H1 (cell line): ENCODE data around the gene OGFOD3. TPM values are rescaled to one million over a fixed set of nuclear protein-coding genes. Genes with fewer than 3 reads are reported as not detected.

Experiments
- CTCF ChIA-PET: fragments of 300-600 bp; sonication (Branson Sonifier 250); formaldehyde crosslinking; loops from one replicate; lab custom pipeline; 2021; ENCODE audit not compliant: partially characterized antibody; lab: Charles Lee
- POLR2A ChIA-PET: fragments of 300-600 bp; sonication (Branson Sonifier 250); formaldehyde crosslinking; loops from one replicate; lab custom pipeline; 2021; ENCODE audit warnings: inconsistent platforms; ENCODE audit not compliant: partially characterized antibody; lab: Charles Lee
- DNase-seq, 2 experiments: peaks; one replicate each; pipeline versions ENCODE4 v3.0.0 to v3.0.0-alpha.2; 2010 to 2022; ENCODE audit warnings: low spot score in 2 of 2, low read depth in 1 of 2, mixed read lengths in 1 of 2
- FAIRE-seq: peaks from 2 replicates; lab custom pipeline; 2011; peaks lifted over from hg19 to GRCh38; lab: Jason Lieb, UNC
- H2AFZ ChIP-seq: 2 replicates; pipeline ENCODE4 v1.8.1; 2012; ENCODE audit warnings: low read length, inconsistent platforms
- H2AK5ac ChIP-seq: 2 replicates; pipeline ENCODE4 v1.6.1; 2013; ENCODE audit warnings: low read depth, low read length
- H2BK120ac ChIP-seq: replicated peaks from 2 replicates; pipeline ENCODE3; 2013; ENCODE audit warnings: low read depth, low read length, inconsistent platforms
- H2BK12ac ChIP-seq: 2 replicates; pipeline ENCODE4 v1.6.1; 2013; ENCODE audit warnings: low read depth, low read length
- H2BK15ac ChIP-seq: 2 replicates; pipeline ENCODE4 v1.6.1; 2013; ENCODE audit warnings: low read length
- H2BK20ac ChIP-seq: 2 replicates; pipeline ENCODE4 v1.6.1; 2013; ENCODE audit warnings: low read length
- H2BK5ac ChIP-seq: 2 replicates; pipeline ENCODE4 v1.6.1; 2013; ENCODE audit warnings: low read depth, low read length
- H3K14ac ChIP-seq: 2 replicates; pipeline ENCODE4 v1.6.1; 2013; ENCODE audit warnings: inconsistent platforms; ENCODE audit not compliant: insufficient read length
- H3K18ac ChIP-seq: 2 replicates; pipeline ENCODE4 v1.6.1; 2013; ENCODE audit warnings: low read length; ENCODE audit errors: extremely low read depth
- H3K23ac ChIP-seq: 2 replicates; pipeline ENCODE4 v1.6.1; 2013; ENCODE audit warnings: inconsistent platforms; ENCODE audit not compliant: insufficient read length
- H3K23me2 ChIP-seq: 2 replicates; pipeline ENCODE4 v1.6.1; 2013; ENCODE audit warnings: low read depth, low read length
- H3K27ac ChIP-seq: 2 replicates; pipeline ENCODE4 v1.6.1; 2011; ENCODE audit warnings: low read depth, low read length, inconsistent platforms
- H3K27me3 ChIP-seq, 4 experiments: replicated peaks in 1 of 4; 1 replicate in 1 of 4; 2 replicates in 3 of 4; pipeline versions ENCODE4 v1.6.1 to v1.8.1; 2011 to 2013; ENCODE audit warnings: low read length in 3 of 4, mild to moderate bottlenecking in 3 of 4, inconsistent platforms in 2 of 4, mixed read lengths in 2 of 4, moderate library complexity in 1 of 4; ENCODE audit not compliant: control insufficient read depth in 3 of 4, insufficient read depth in 3 of 4; ENCODE audit errors: extremely low read depth in 1 of 4
- H3K36me3 ChIP-seq, 4 experiments: 2 replicates each; pipeline versions ENCODE4 v1.6.1 to v1.8.1; 2011 to 2013; ENCODE audit warnings: mild to moderate bottlenecking in 4 of 4, low read length in 3 of 4, moderate library complexity in 2 of 4, control low read depth in 1 of 4, inconsistent platforms in 1 of 4; ENCODE audit not compliant: insufficient read depth in 4 of 4, control insufficient read depth in 2 of 4
- H3K4ac ChIP-seq: replicated peaks from 2 replicates; pipeline ENCODE3; 2013; ENCODE audit warnings: low read length, low read depth, mixed read lengths, inconsistent platforms; ENCODE audit not compliant: insufficient read length
- H3K4me1 ChIP-seq, 4 experiments: replicated peaks in 1 of 4; 1 replicate in 1 of 4; 2 replicates in 3 of 4; pipeline versions ENCODE4 v1.6.1 to v1.8.1; 2011 to 2013; ENCODE audit warnings: low read length in 3 of 4, inconsistent platforms in 2 of 4, mixed read lengths in 1 of 4; ENCODE audit not compliant: insufficient read depth in 4 of 4, control insufficient read depth in 3 of 4
- H3K4me2 ChIP-seq, 2 experiments: 2 replicates each; pipeline versions ENCODE4 v1.6.1 to v1.8.1; 2011 to 2013; ENCODE audit warnings: low read depth in 2 of 2, low read length in 2 of 2, control low read depth in 1 of 2, inconsistent platforms in 1 of 2, mild to moderate bottlenecking in 1 of 2; ENCODE audit not compliant: insufficient read depth in 1 of 2
- H3K4me3 ChIP-seq, 4 experiments: fragments of 200-600, 300-600 bp in 1 of 4; sonication (generic), shearing (Covaris generic), sonication (Bioruptor Twin) in 1 of 4; 2 replicates each; pipeline versions ENCODE4 v1.5.1 to v1.8.1; 2011 to 2016; ENCODE audit warnings: low read length in 4 of 4, low read depth in 3 of 4, control low read depth in 2 of 4, inconsistent platforms in 2 of 4, mild to moderate bottlenecking in 2 of 4, mixed read lengths in 1 of 4, moderate library complexity in 1 of 4; ENCODE audit not compliant: insufficient read depth in 2 of 4; ENCODE audit errors: extremely low read depth in 1 of 4
- H3K56ac ChIP-seq: replicated peaks from 2 replicates; pipeline ENCODE3; 2013; ENCODE audit warnings: low read depth, mild to moderate bottlenecking, mixed read lengths, low read length, inconsistent platforms; ENCODE audit not compliant: insufficient read length
- H3K79me1 ChIP-seq: 2 replicates; pipeline ENCODE4 v1.6.1; 2013; ENCODE audit warnings: low read depth, low read length, control low read depth
- H3K79me2 ChIP-seq, 2 experiments: 2 replicates each; pipeline versions ENCODE4 v1.6.1 to v1.8.1; 2012 to 2013; ENCODE audit warnings: low read length in 2 of 2, mild to moderate bottlenecking in 2 of 2, inconsistent platforms in 1 of 2; ENCODE audit not compliant: insufficient read depth in 2 of 2, control insufficient read depth in 1 of 2
- H3K9ac ChIP-seq, 4 experiments: replicated peaks in 1 of 4; 1 replicate in 1 of 4; 2 replicates in 3 of 4; pipeline versions ENCODE4 v1.6.1 to v1.8.1; 2011 to 2013; ENCODE audit warnings: low read depth in 3 of 4, low read length in 3 of 4, control low read depth in 2 of 4, mild to moderate bottlenecking in 2 of 4, moderate library complexity in 2 of 4, inconsistent platforms in 1 of 4; ENCODE audit errors: extremely low read depth in 1 of 4
- H3K9me3 ChIP-seq, 2 experiments: 2 replicates each; pipeline versions ENCODE4 v1.6.1 to v1.8.1; 2012 to 2013; ENCODE audit warnings: mild to moderate bottlenecking in 2 of 2, moderate library complexity in 2 of 2, control low read depth in 1 of 2, inconsistent platforms in 1 of 2, low read depth in 1 of 2, low read length in 1 of 2, mixed read lengths in 1 of 2; ENCODE audit not compliant: insufficient read depth in 2 of 2
- H4K20me1 ChIP-seq, 2 experiments: replicated peaks in 1 of 2; 2 replicates each; pipeline versions ENCODE3 to v1.8.1; 2011 to 2013; ENCODE audit warnings: inconsistent platforms in 2 of 2, low read length in 2 of 2, mild to moderate bottlenecking in 1 of 2; ENCODE audit not compliant: insufficient read depth in 2 of 2, control insufficient read depth in 1 of 2
- H4K5ac ChIP-seq: 2 replicates; pipeline ENCODE4 v1.6.1; 2013; ENCODE audit warnings: low read length, low read depth, mixed read lengths, inconsistent platforms; ENCODE audit not compliant: insufficient read length
- H4K8ac ChIP-seq: 2 replicates; pipeline ENCODE4 v1.8.0; 2013; ENCODE audit warnings: mild to moderate bottlenecking, moderate library complexity, low read length, inconsistent platforms; ENCODE audit not compliant: insufficient read depth; ENCODE audit errors: extremely low read depth
- H4K91ac ChIP-seq: replicated peaks from 2 replicates; pipeline ENCODE3; 2013; ENCODE audit warnings: low read length, mixed read lengths, inconsistent platforms; ENCODE audit not compliant: insufficient read length
- ASH2L ChIP-seq: fragments of 200-600, 300-600 bp; sonication (generic); IDR thresholded peaks from one replicate; pipeline ENCODE4 v1.7.1; 2017; ENCODE audit warnings: low read length
- BCL11A ChIP-seq, 2 experiments: IDR thresholded peaks; one replicate each; pipeline ENCODE4 v1.6.1; 2011; ENCODE audit warnings: low read depth in 2 of 2, low read length in 2 of 2, mild to moderate bottlenecking in 2 of 2
- CBX5 ChIP-seq: fragments of 300-800, 300-1000 bp; sonication (generic); IDR thresholded peaks from 2 replicates; pipeline ENCODE4 v1.7.1; 2016; ENCODE audit warnings: antibody characterized with exemption, low read length, low read depth
- CHD1 ChIP-seq: IDR thresholded peaks from 2 replicates; pipeline ENCODE4 v1.6.1; 2012; ENCODE audit warnings: low read depth, low read length, improper control_type of control experiment
- CREB1 ChIP-seq: IDR thresholded peaks from 2 replicates; pipeline ENCODE4 v1.6.1; 2012; ENCODE audit warnings: inconsistent platforms
- HDAC6 ChIP-seq: IDR thresholded peaks from one replicate; pipeline ENCODE4 v1.7.1; 2012; ENCODE audit warnings: low read depth, mild to moderate bottlenecking, inconsistent platforms, low read length, moderate library complexity
- POLR2A ChIP-seq, 2 experiments: IDR thresholded peaks; 1 replicate in 1 of 2; 2 replicates in 1 of 2; pipeline ENCODE4 v1.6.1; 2011; ENCODE audit warnings: low read depth in 2 of 2, low read length in 2 of 2, mild to moderate bottlenecking in 2 of 2; ENCODE audit errors: control extremely low read depth in 1 of 2
- RAD21 ChIP-seq, 2 experiments: IDR thresholded peaks in 1 of 2; conservative IDR thresholded peaks in 1 of 2; 2 replicates each; pipeline ENCODE4 v1.6.1; 2011; ENCODE audit warnings: low read depth in 2 of 2, low read length in 2 of 2, improper control_type of control experiment in 1 of 2, inconsistent platforms in 1 of 2, mild to moderate bottlenecking in 1 of 2, moderate library complexity in 1 of 2
- SRF ChIP-seq: IDR thresholded peaks from 2 replicates; pipeline ENCODE4 v1.6.1; 2011; ENCODE audit warnings: mild to moderate bottlenecking, low read depth, low read length, moderate library complexity
- ZNF274 ChIP-seq: IDR thresholded peaks from 2 replicates; pipeline ENCODE4 v1.7.0; 2012; ENCODE audit warnings: low read length, borderline replicate concordance; ENCODE audit errors: extremely low read depth
- WGBS, 2 experiments: shearing (Covaris generic) in 1 of 2; methylation state at CpG; one replicate each; pipeline versions ENCODE4 v1.1.6 to v1.1.7; 2013 to 2015; ENCODE audit warnings: low lambda C conversion rate in 2 of 2, mixed read lengths in 2 of 2, inconsistent platforms in 1 of 2, low coverage in 1 of 2, missing lambda C conversion rate in 1 of 2; ENCODE audit not compliant: insufficient replicate concordance in 2 of 2, insufficient coverage in 1 of 2, insufficient read length in 1 of 2; ENCODE audit errors: extremely low coverage in 1 of 2, missing lambda C conversion rate in 1 of 2; 5-methylcytosine and 5-hydroxymethylcytosine counted together
- polyA plus RNA-seq, 7 experiments: library from polyadenylated mRNA; depleted of rRNA in 3 of 7; stranded (reverse) in 5 of 7; unstranded in 2 of 7; fragments of >200 nt in 5 of 7; fragments of 200-250 nt in 2 of 7; gene quantifications; 1 replicate in 5 of 7; 2 replicates in 1 of 7; 4 replicates in 1 of 7; pipeline versions ENCODE4 v1.2.1 to v1.2.3, GENCODE V29; 2011 to 2013; ENCODE audit warnings: missing spikeins in 2 of 7, mixed read lengths in 2 of 7
- total RNA-seq: library from RNA; stranded (reverse); fragmentation: NEBNext Ultra II Directional; extraction: Animal tissue kit (Norgen Biotek cat#: 25700); gene quantifications from 2 replicates; pipeline ENCODE4 v1.2.1, GENCODE V29; 2021

Gene OGFOD3
- total and polyA plus RNA-seq, 2 of the 8 experiments (the other 6 are each of a cell fraction or from before 2014, with no cell fraction given): 21.1 to 21.8 TPM

DNA sequence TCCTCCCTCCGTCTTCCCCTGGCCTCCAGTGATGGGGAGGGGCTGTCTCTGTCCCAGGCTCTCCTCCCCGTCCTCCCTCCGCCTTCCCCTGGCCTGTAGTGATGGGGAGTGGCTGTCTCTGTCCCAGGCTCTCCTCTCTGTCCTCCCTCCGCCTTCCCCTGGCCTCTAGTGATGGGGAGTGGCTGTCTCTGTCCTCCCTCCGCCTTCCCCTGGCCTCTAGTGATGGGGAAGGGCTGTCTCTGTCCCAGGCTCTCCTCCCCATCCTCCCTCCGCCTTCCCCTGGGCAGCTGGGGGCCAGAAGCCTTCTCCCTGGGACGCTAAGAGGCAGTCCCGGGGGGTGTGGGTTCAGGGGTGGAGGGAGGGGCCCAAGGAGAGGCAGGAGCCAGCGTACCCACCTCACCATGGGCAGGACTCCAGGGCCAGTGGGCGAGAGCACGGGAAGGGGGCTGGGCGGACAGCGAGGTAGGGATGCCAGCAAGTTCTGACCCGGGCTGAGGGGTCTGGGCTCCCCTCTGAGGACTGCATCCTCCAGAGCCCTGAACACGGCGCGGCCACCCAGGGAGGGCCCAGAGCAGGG, 32.0 kb downstream of the OGFOD3 start:
- no peak overlapping the region for H2AK5ac ChIP-seq
- H3K9ac ChIP-seq: no peak overlapping the region
- POLR2A ChIA-PET: interaction anchor here (1.0 kb wide), 1 partner anchor 17 kb away, joined by 3 read pairs; no protein-coding TSS in a partner anchor
- H2BK5ac ChIP-seq: no peak overlapping the region
- TF ChIP-seq CHD1 (no peak), CREB1 (no peak), POLR2A (IDR thresholded peaks at IDR 0.05; ENCODE audit: control extremely low read depth in 1 of 2, low read depth in 2 of 2, low read length in 2 of 2) (no peak), SRF (no peak), HDAC6 (no peak), CBX5 (no peak), ZNF274 (no peak), RAD21 (IDR thresholded peaks at IDR 0.05 in 1 of 2, conservative IDR thresholded peaks at IDR 0.05 in 1 of 2; ENCODE audit: low read depth in 2 of 2, low read length in 2 of 2) (no peak), BCL11A (IDR thresholded peaks at IDR 0.05; ENCODE audit: low read depth in 2 of 2, low read length in 2 of 2) (no peak), ASH2L (no peak)
- H2BK12ac ChIP-seq: no peak overlapping the region
- CTCF ChIA-PET: no interaction called here
- H3K36me3 ChIP-seq: no peaks in the 10 kb centered on the region
- H3K4me2 ChIP-seq: no peak overlapping the region
- no peak overlapping the region for H4K8ac ChIP-seq
- H3K56ac ChIP-seq: no peak overlapping the region
- no peak overlapping the region for H4K5ac ChIP-seq
- peaks cover 0 to 9% (median 5%) of the 10 kb centered on the region in 4 experiments; a peak in 5 of 7 replicates for H3K4me1 ChIP-seq
- DNase-seq (no peak), FAIRE-seq (no peak)
- no peaks in the 10 kb centered on the region for H3K27me3 ChIP-seq
- H3K4ac ChIP-seq: no peak overlapping the region
- H2AFZ ChIP-seq: no peak overlapping the region
- H3K9me3 ChIP-seq: no peaks in the 10 kb centered on the region
- no peaks in the 10 kb centered on the region for H3K79me2 ChIP-seq
- H4K91ac ChIP-seq: no peak overlapping the region
- H3K27ac ChIP-seq: no peak overlapping the region
- no peak overlapping the region for H2BK15ac ChIP-seq
- no peak overlapping the region for H2BK20ac ChIP-seq
- H3K18ac ChIP-seq: no peak overlapping the region
- no peaks in the 10 kb centered on the region for H3K79me1 ChIP-seq
- no peak overlapping the region for H3K23ac ChIP-seq
- no peak overlapping the region for H3K4me3 ChIP-seq
- no peaks in the 10 kb centered on the region for H3K23me2 ChIP-seq
- peaks cover 0 to 3% of the 10 kb centered on the region in 2 experiments for H4K20me1 ChIP-seq
- 83% methylated on average over 8 of the region's 17 CpGs; no CpG with 5 or more reads in 1 of the 2 experiments for WGBS, 2 experiments
- no peak overlapping the region for H3K14ac ChIP-seq
- no peak overlapping the region for H2BK120ac ChIP-seq
